K562 (cell line): ENCODE results near the gene ZNF8. TPM values are rescaled to one million over a fixed set of nuclear protein-coding genes. Genes with fewer than 3 reads are reported as not detected.

Experiments
- CBFA2T2 ChIP-seq: fragments of 450-650 bp; conservative IDR thresholded peaks from 2 replicates; pipeline ENCODE4 v1.6.1; 2017; ENCODE audit warnings: mild to moderate bottlenecking
- GTF2E2 ChIP-seq: fragments of 200-800 bp; sonication (Bioruptor generic); IDR thresholded peaks from 2 replicates; pipeline ENCODE4 v1.6.1; 2016; ENCODE audit warnings: missing genetic modification characterization, missing compliant biosample characterization
- MTF1 ChIP-seq: fragments of 250-450 bp; sonication (Bioruptor Pico); IDR thresholded peaks from 2 replicates; pipeline ENCODE4 v1.9.0; 2021; ENCODE audit warnings: moderate library complexity, mild to moderate bottlenecking, inconsistent platforms, borderline replicate concordance
- PHB ChIP-seq: fragments of 250-450 bp; sonication (Bioruptor Pico); IDR thresholded peaks from 2 replicates; pipeline ENCODE4 v1.5.0; 2021
- PRMT5 ChIP-seq: sonication (generic); formaldehyde crosslinking; IDR thresholded peaks from 2 replicates; pipeline ENCODE4 v1.5.0; 2020; ENCODE audit warnings: missing genetic modification reagents
- RB1 ChIP-seq: fragments of 450-650 bp; IDR thresholded peaks from 2 replicates; pipeline ENCODE4 v1.6.1; 2017; ENCODE audit warnings: low read depth, mild to moderate bottlenecking
- RUNX1 ChIP-seq: sonication (generic); IDR thresholded peaks from 2 replicates; pipeline ENCODE4 v1.6.1; 2016; ENCODE audit warnings: antibody characterized with exemption, low read depth
- TEAD1 ChIP-seq, 2 experiments: fragments of 450-650 bp in 1 of 2; sonication (generic) in 1 of 2; formaldehyde crosslinking; IDR thresholded peaks; 2 replicates each; pipeline versions ENCODE4 v1.4.0 to v1.8.0; 2020 to 2022; ENCODE audit warnings: mild to moderate bottlenecking in 2 of 2, missing genetic modification reagents in 1 of 2
- TRIM24 ChIP-seq, 2 experiments: fragments of 450-650 bp; IDR thresholded peaks; 2 replicates each; pipeline ENCODE4 v1.6.1; 2016
- ZNF134 ChIP-seq: fragments of 250-450 bp; sonication (Bioruptor Pico); conservative IDR thresholded peaks from 2 replicates; pipeline ENCODE4 v1.4.0; 2020
- ZNF174 ChIP-seq: fragments of 250-450 bp; sonication (Bioruptor Pico); IDR thresholded peaks from 2 replicates; pipeline ENCODE4 v1.4.0; 2020; ENCODE audit warnings: mild to moderate bottlenecking
- ZNF551 ChIP-seq: fragments of 250-450 bp; sonication (Bioruptor Pico); IDR thresholded peaks from 2 replicates; pipeline ENCODE4 v1.5.0; 2021; ENCODE audit warnings: mild to moderate bottlenecking, moderate library complexity
- ZNF780A ChIP-seq: fragments of 250-450 bp; sonication (Bioruptor Pico); IDR thresholded peaks from 2 replicates; pipeline ENCODE4 v1.5.0; 2021; ENCODE audit warnings: mild to moderate bottlenecking
- polyA plus RNA-seq, 8 experiments: library from polyadenylated mRNA; depleted of rRNA in 4 of 8; stranded (reverse) in 5 of 8; unstranded in 3 of 8; fragments of >200 nt; fragmentation: Nextera tagmentation in 2 of 8; fragmentation: Illumina TruSeq in 1 of 8; extraction: Ambion mirVana in 2 of 8; extraction: Trizol in 1 of 8; gene quantifications; 2 replicates each; pipeline versions ENCODE4 v1.2.1 to v1.2.3, GENCODE V29; 2011 to 2014; ENCODE audit warnings: inconsistent platforms in 1 of 8, missing spikeins in 1 of 8
- total RNA-seq, 7 experiments: library from RNA; depleted of rRNA in 6 of 7; stranded (reverse); fragments of >200 nt in 6 of 7; fragmentation: Illumina TruSeq in 2 of 7; extraction: Trizol in 2 of 7; gene quantifications; 2 replicates each; pipeline versions ENCODE4 v1.2.1 to v1.2.3, GENCODE V29; 2011 to 2021; ENCODE audit warnings: low replicate concordance in 1 of 7
- TF ChIP-seq, protein P1 (sequence below), 2 experiments: IDR thresholded peaks in 1 of 2; conservative IDR thresholded peaks in 1 of 2; 2 replicates each; pipeline ENCODE4 v1.6.1; 2016; ENCODE audit warnings: low read depth in 2 of 2, mild to moderate bottlenecking in 1 of 2, missing compliant biosample characterization in 1 of 2, missing genetic modification characterization in 1 of 2, moderate library complexity in 1 of 2
- TF ChIP-seq, protein P2 (sequence below), 2 experiments: fragments of 150-350 bp in 1 of 2; IDR thresholded peaks; 2 replicates each; pipeline ENCODE4 v1.6.1; 2012 to 2016; ENCODE audit warnings: low read depth in 2 of 2, low read length in 2 of 2, mild to moderate bottlenecking in 1 of 2, moderate library complexity in 1 of 2
- TF ChIP-seq, protein P3 (sequence below): fragments of 250-450 bp; sonication (Bioruptor Pico); IDR thresholded peaks from 2 replicates; pipeline ENCODE4 v1.4.0; 2020; ENCODE audit warnings: mild to moderate bottlenecking, moderate library complexity, borderline replicate concordance
- TF ChIP-seq, protein P4 (sequence below): fragments of 450-650 bp; formaldehyde crosslinking; IDR thresholded peaks from 2 replicates; pipeline ENCODE4 v1.4.0; 2022; ENCODE audit warnings: missing genetic modification characterization

ZNF8 gene
- total and polyA plus RNA-seq, 9 of the 15 experiments (the other 6 are each of a cell fraction or from before 2014, with no cell fraction given), result 0.71 to 7.7 (median 4.7) TPM

DNA sequence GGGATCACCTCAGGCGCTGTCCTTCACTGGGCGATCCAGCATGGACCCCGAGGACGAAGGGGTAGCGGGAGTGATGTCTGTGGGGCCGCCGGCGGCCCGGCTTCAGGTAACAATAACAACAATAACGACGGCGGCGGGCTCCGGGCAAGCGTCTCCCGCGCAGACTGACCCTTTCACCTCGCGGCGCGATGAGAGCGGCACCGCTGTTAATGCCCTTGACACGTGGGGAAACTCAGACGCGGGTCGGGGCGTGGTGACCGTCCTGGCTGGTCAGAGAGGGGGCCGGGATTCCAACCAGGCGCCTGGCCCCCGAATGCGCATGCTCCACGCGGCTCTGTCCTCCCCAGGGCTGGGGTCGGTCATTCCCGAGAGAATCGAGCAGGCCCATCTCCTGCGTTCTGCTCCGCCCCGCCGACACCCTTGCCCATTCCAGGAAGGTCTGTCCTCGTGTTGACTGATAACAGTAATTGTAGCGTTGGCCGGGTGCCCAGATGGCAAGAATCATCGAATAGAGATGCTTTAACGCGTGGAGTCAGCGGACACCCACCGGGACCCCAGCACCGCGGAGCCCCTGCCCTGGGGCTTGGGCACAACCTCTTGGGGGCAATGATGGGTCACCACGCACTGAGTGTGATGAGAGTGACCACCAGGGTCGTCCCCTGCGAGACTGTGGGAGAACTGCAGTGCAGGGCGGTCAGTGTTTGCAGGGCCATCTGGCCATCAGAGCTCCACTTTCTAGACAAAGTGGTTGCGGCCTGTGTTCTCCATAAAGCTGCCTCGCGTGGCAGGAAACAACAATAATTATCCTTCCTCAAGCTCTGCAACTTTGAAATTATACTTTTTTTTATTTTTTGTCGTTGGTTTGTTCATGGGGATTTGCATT is 528 bp downstream of the ZNF8 start (continued):
- TF ChIP-seq, protein P1, sequence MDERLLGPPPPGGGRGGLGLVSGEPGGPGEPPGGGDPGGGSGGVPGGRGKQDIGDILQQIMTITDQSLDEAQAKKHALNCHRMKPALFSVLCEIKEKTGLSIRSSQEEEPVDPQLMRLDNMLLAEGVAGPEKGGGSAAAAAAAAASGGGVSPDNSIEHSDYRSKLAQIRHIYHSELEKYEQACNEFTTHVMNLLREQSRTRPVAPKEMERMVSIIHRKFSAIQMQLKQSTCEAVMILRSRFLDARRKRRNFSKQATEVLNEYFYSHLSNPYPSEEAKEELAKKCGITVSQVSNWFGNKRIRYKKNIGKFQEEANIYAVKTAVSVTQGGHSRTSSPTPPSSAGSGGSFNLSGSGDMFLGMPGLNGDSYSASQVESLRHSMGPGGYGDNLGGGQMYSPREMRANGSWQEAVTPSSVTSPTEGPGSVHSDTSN (CRISPR knock-in tag; IDR thresholded peaks at IDR 0.05; ENCODE audit: low read depth), result no peak
- TF ChIP-seq, protein P1 (tag; conservative IDR thresholded peaks at IDR 0.05; ENCODE audit: low read depth), result no peak
- TF ChIP-seq ZNF780A (no peak), CBFA2T2 (no peak), MTF1 (no peak), TRIM24 (IDR thresholded peaks at IDR 0.05) (no peak), ZNF551 (no peak), GTF2E2 (peak; percentile 45; the same call in 1 of the 2 replicates), PHB (peak; percentile 53; the same call in 1 of the 2 replicates), ZNF134 (no peak), ZNF174 (CRISPR knock-in tag) (no peak), RB1 (no peak; the same call in 1 of the 2 replicates), TEAD1 (CRISPR knock-in tag; IDR thresholded peaks at IDR 0.05) (peak in 1 of 2 experiments; percentile 69; a peak in 1 of 4 replicates), PRMT5 (CRISPR knock-in tag) (no peak), RUNX1 (no peak)
- TF ChIP-seq, protein P2, sequence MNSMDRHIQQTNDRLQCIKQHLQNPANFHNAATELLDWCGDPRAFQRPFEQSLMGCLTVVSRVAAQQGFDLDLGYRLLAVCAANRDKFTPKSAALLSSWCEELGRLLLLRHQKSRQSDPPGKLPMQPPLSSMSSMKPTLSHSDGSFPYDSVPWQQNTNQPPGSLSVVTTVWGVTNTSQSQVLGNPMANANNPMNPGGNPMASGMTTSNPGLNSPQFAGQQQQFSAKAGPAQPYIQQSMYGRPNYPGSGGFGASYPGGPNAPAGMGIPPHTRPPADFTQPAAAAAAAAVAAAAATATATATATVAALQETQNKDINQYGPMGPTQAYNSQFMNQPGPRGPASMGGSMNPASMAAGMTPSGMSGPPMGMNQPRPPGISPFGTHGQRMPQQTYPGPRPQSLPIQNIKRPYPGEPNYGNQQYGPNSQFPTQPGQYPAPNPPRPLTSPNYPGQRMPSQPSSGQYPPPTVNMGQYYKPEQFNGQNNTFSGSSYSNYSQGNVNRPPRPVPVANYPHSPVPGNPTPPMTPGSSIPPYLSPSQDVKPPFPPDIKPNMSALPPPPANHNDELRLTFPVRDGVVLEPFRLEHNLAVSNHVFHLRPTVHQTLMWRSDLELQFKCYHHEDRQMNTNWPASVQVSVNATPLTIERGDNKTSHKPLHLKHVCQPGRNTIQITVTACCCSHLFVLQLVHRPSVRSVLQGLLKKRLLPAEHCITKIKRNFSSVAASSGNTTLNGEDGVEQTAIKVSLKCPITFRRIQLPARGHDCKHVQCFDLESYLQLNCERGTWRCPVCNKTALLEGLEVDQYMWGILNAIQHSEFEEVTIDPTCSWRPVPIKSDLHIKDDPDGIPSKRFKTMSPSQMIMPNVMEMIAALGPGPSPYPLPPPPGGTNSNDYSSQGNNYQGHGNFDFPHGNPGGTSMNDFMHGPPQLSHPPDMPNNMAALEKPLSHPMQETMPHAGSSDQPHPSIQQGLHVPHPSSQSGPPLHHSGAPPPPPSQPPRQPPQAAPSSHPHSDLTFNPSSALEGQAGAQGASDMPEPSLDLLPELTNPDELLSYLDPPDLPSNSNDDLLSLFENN (IDR thresholded peaks at IDR 0.05; ENCODE audit: low read depth in 2 of 2, low read length in 2 of 2), result no peak
- TF ChIP-seq, protein P3, sequence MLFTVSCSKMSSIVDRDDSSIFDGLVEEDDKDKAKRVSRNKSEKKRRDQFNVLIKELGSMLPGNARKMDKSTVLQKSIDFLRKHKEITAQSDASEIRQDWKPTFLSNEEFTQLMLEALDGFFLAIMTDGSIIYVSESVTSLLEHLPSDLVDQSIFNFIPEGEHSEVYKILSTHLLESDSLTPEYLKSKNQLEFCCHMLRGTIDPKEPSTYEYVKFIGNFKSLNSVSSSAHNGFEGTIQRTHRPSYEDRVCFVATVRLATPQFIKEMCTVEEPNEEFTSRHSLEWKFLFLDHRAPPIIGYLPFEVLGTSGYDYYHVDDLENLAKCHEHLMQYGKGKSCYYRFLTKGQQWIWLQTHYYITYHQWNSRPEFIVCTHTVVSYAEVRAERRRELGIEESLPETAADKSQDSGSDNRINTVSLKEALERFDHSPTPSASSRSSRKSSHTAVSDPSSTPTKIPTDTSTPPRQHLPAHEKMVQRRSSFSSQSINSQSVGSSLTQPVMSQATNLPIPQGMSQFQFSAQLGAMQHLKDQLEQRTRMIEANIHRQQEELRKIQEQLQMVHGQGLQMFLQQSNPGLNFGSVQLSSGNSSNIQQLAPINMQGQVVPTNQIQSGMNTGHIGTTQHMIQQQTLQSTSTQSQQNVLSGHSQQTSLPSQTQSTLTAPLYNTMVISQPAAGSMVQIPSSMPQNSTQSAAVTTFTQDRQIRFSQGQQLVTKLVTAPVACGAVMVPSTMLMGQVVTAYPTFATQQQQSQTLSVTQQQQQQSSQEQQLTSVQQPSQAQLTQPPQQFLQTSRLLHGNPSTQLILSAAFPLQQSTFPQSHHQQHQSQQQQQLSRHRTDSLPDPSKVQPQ (CRISPR knock-in tag), result no peak
- TF ChIP-seq, protein P4, sequence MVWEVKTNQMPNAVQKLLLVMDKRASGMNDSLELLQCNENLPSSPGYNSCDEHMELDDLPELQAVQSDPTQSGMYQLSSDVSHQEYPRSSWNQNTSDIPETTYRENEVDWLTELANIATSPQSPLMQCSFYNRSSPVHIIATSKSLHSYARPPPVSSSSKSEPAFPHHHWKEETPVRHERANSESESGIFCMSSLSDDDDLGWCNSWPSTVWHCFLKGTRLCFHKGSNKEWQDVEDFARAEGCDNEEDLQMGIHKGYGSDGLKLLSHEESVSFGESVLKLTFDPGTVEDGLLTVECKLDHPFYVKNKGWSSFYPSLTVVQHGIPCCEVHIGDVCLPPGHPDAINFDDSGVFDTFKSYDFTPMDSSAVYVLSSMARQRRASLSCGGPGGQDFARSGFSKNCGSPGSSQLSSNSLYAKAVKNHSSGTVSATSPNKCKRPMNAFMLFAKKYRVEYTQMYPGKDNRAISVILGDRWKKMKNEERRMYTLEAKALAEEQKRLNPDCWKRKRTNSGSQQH (CRISPR knock-in tag), result no peak
